Measurements from ENCODE around the gene SGMS1.

DNA sequence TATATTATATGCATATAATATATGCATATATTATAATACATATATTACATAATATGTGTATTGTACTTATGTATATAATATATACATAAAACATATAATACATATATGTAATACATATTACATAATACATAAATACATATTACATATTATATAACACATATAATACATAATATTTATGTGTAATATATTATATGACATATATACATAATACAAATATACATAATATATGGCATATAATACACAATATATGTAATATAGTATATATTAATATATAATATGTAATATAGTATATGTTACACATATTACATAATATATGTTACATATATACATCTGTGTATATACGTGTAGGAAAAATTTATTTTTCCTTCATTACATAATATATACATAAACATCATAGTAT lies 63.4 kb downstream of the SGMS1 start:
- TF ChIP-seq, protein P1, sequence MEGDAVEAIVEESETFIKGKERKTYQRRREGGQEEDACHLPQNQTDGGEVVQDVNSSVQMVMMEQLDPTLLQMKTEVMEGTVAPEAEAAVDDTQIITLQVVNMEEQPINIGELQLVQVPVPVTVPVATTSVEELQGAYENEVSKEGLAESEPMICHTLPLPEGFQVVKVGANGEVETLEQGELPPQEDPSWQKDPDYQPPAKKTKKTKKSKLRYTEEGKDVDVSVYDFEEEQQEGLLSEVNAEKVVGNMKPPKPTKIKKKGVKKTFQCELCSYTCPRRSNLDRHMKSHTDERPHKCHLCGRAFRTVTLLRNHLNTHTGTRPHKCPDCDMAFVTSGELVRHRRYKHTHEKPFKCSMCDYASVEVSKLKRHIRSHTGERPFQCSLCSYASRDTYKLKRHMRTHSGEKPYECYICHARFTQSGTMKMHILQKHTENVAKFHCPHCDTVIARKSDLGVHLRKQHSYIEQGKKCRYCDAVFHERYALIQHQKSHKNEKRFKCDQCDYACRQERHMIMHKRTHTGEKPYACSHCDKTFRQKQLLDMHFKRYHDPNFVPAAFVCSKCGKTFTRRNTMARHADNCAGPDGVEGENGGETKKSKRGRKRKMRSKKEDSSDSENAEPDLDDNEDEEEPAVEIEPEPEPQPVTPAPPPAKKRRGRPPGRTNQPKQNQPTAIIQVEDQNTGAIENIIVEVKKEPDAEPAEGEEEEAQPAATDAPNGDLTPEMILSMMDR (IDR thresholded peaks at IDR 0.05): no peak
- TF ChIP-seq POLR2A (IDR thresholded peaks at IDR 0.05): no peak

All from heart left ventricle (tissue), 13 donors.